Measurements from ENCODE around the gene ACOXL. TPM values are rescaled to one million over a fixed set of nuclear protein-coding genes. Genes with fewer than 3 reads are reported as not detected.

Gene ACOXL
- total RNA-seq, 1 donor from 2014 or later: 0.23 TPM

GRCh38 chr2:111139637-111140317, 407.4 kb downstream of the ACOXL start:
- no peaks in the 10 kb centered on the region for H3K9me3 Mint-ChIP-seq (ENCODE audit: unreplicated experiment)
- Histone ChIP-seq H3K9me3 (ENCODE audit: insufficient read depth, low read depth, low read length) (no peaks in the 10 kb centered on the region), H3K4me3 (ENCODE audit: insufficient read depth, low read depth, low read length) (no peak overlapping the region), H3K27ac (ENCODE audit: low read depth, low read length) (no peak overlapping the region), H4K20me1 (ENCODE audit: insufficient read depth, low read length) (peaks cover 60% of the 10 kb centered on the region), H2AFZ (ENCODE audit: low read depth, low read length) (no peak overlapping the region), H3K4me1 (ENCODE audit: insufficient read depth, low read length) (peaks cover 11% of the 10 kb centered on the region), H3K27me3 (ENCODE audit: insufficient read depth, low read length) (peaks cover 2% of the 10 kb centered on the region), H3K4me2 (ENCODE audit: low read length) (no peak overlapping the region), H3K79me2 (ENCODE audit: insufficient read depth, low read length) (no peaks in the 10 kb centered on the region), H3K36me3 (ENCODE audit: insufficient read depth, low read length) (no peaks in the 10 kb centered on the region), H3K9ac (ENCODE audit: low read length) (no peak overlapping the region)
- no peak for FAIRE-seq
- no peak overlapping the region for H3K4me3 Mint-ChIP-seq (ENCODE audit: unreplicated experiment)
- H3K4me1 Mint-ChIP-seq (ENCODE audit: low read depth, unreplicated experiment): peaks cover 1% of the 10 kb centered on the region
- peaks cover 23% of the 10 kb centered on the region for H3K36me3 Mint-ChIP-seq (ENCODE audit: low read depth, unreplicated experiment)
- DNase-seq (ENCODE audit: low read depth): no peak
- no peaks in the 10 kb centered on the region for H3K27me3 Mint-ChIP-seq (ENCODE audit: low read depth, unreplicated experiment)
- TF ChIP-seq CTCF (IDR thresholded peaks at IDR 0.05; ENCODE audit: insufficient read depth, low read depth, low read length) (no peak), EZH2 (IDR thresholded peaks at IDR 0.05; ENCODE audit: insufficient read depth, low read length) (no peak)
- H3K27ac Mint-ChIP-seq (ENCODE audit: unreplicated experiment): no peak overlapping the region

- Mint-ChIP-seq H3K4me3 (ENCODE audit: unreplicated experiment) (no peak overlapping the region), H3K27me3 (ENCODE audit: low read depth, unreplicated experiment) (no peaks in the 10 kb centered on the region), H3K27ac (ENCODE audit: unreplicated experiment) (no peak overlapping the region), H3K4me1 (ENCODE audit: low read depth, unreplicated experiment) (peaks cover 1% of the 10 kb centered on the region), H3K36me3 (ENCODE audit: low read depth, unreplicated experiment) (peaks cover 23% of the 10 kb centered on the region), H3K9me3 (ENCODE audit: unreplicated experiment) (no peaks in the 10 kb centered on the region)
- no peak for FAIRE-seq
- H3K9ac ChIP-seq (ENCODE audit: low read length): no peak overlapping the region
- H3K9me3 ChIP-seq (ENCODE audit: insufficient read depth, low read depth, low read length): no peaks in the 10 kb centered on the region
- H3K27ac ChIP-seq (ENCODE audit: low read depth, low read length): no peak overlapping the region
- H3K4me2 ChIP-seq (ENCODE audit: low read length): no peak overlapping the region
- TF ChIP-seq CTCF (IDR thresholded peaks at IDR 0.05; ENCODE audit: insufficient read depth, low read depth, low read length) (no peak), EZH2 (IDR thresholded peaks at IDR 0.05; ENCODE audit: insufficient read depth, low read length) (no peak)
- peaks cover 51% of the 10 kb centered on the region for H4K20me1 ChIP-seq (ENCODE audit: insufficient read depth, low read length)
- H3K4me3 ChIP-seq (ENCODE audit: insufficient read depth, low read depth, low read length): no peak overlapping the region
- peaks cover 2% of the 10 kb centered on the region for H3K27me3 ChIP-seq (ENCODE audit: insufficient read depth, low read length)
- no peaks in the 10 kb centered on the region for H3K36me3 ChIP-seq (ENCODE audit: insufficient read depth, low read length)
- peaks cover 6% of the 10 kb centered on the region for H3K4me1 ChIP-seq (ENCODE audit: insufficient read depth, low read length)
- DNase-seq (ENCODE audit: low read depth): no peak
- H2AFZ ChIP-seq (ENCODE audit: low read depth, low read length): no peak overlapping the region
- H3K79me2 ChIP-seq (ENCODE audit: insufficient read depth, low read length): no peaks in the 10 kb centered on the region
Observed at GRCh38 chr2:111140815-111141214, 408.4 kb downstream of the ACOXL start.

GRCh38 chr2:111142101-111142500, 409.7 kb downstream of the ACOXL start:
- Mint-ChIP-seq H3K27ac (ENCODE audit: unreplicated experiment) (no peak overlapping the region), H3K9me3 (ENCODE audit: unreplicated experiment) (no peaks in the 10 kb centered on the region), H3K36me3 (ENCODE audit: low read depth, unreplicated experiment) (peaks cover 12% of the 10 kb centered on the region), H3K27me3 (ENCODE audit: low read depth, unreplicated experiment) (no peaks in the 10 kb centered on the region), H3K4me3 (ENCODE audit: unreplicated experiment) (no peak overlapping the region), H3K4me1 (ENCODE audit: low read depth, unreplicated experiment) (peaks cover 1% of the 10 kb centered on the region)
- Histone ChIP-seq H3K36me3 (ENCODE audit: insufficient read depth, low read length) (no peaks in the 10 kb centered on the region), H3K4me2 (ENCODE audit: low read length) (no peak overlapping the region), H3K27ac (ENCODE audit: low read depth, low read length) (no peak overlapping the region), H2AFZ (ENCODE audit: low read depth, low read length) (no peak overlapping the region), H3K4me3 (ENCODE audit: insufficient read depth, low read depth, low read length) (no peak overlapping the region), H3K4me1 (ENCODE audit: insufficient read depth, low read length) (no peaks in the 10 kb centered on the region), H3K9me3 (ENCODE audit: insufficient read depth, low read depth, low read length) (no peaks in the 10 kb centered on the region), H3K9ac (ENCODE audit: low read length) (no peak overlapping the region), H3K79me2 (ENCODE audit: insufficient read depth, low read length) (no peaks in the 10 kb centered on the region), H3K27me3 (ENCODE audit: insufficient read depth, low read length) (peaks cover 2% of the 10 kb centered on the region), H4K20me1 (ENCODE audit: insufficient read depth, low read length) (peaks cover 38% of the 10 kb centered on the region)
- no peak for TF ChIP-seq CTCF (IDR thresholded peaks at IDR 0.05; ENCODE audit: insufficient read depth, low read depth, low read length)
- TF ChIP-seq EZH2 (IDR thresholded peaks at IDR 0.05; ENCODE audit: insufficient read depth, low read length): no peak
- no peak for DNase-seq (ENCODE audit: low read depth)
- FAIRE-seq: no peak

Data from astrocyte (in vitro differentiated cells and primary cell).